Measurements from ENCODE around the gene EFCAB11. TPM values are rescaled to one million over a fixed set of nuclear protein-coding genes. Genes with fewer than 3 reads are reported as not detected.

EFCAB11 gene
- total and polyA plus RNA-seq, 8 donors, result 1.3 to 5.8 (median 2.6) TPM

- no peak for ATAC-seq
Observed at GRCh38 chr14:89992273-89992672, 37.7 kb upstream of the EFCAB11 start.

GRCh38 chr14:89990623-89991275 is 36.2 kb upstream of the EFCAB11 start:
- DNase-seq (no peak), ATAC-seq (no peak), FAIRE-seq (no peak)
- Histone ChIP-seq H3K4me1 (no peaks in the 10 kb centered on the region), H3K9me3 (no peaks in the 10 kb centered on the region), H3K36me3 (peaks cover 0 to 15% (median under 1%) of the 10 kb centered on the region in 3 donors), H3K27ac (no peak overlapping the region), H3K27me3 (no peaks in the 10 kb centered on the region), H3K4me3 (no peak overlapping the region)
- no peak for TF ChIP-seq CTCF (IDR thresholded peaks at IDR 0.05)
- WGBS, 2 donors, result 45 to 55% methylated on average over 2 of the region's 2 CpGs
- intact Hi-C loops (cut with DNase I), result no loop called here

More at GRCh38 chr14:89992273-89992672, 37.7 kb upstream of the EFCAB11 start:
- TF ChIP-seq CTCF (IDR thresholded peaks at IDR 0.05), result no peak
- Histone ChIP-seq H3K4me1 (no peaks in the 10 kb centered on the region), H3K36me3 (peaks cover 0 to 7% (median 3%) of the 10 kb centered on the region in 3 donors), H3K27me3 (no peaks in the 10 kb centered on the region), H3K27ac (no peak overlapping the region), H3K9me3 (no peaks in the 10 kb centered on the region), H3K4me3 (no peak overlapping the region)
- WGBS, 2 donors, result 88 to 90% methylated on average over 3 of the region's 3 CpGs
- DNase-seq, result no peak
- intact Hi-C loops (cut with DNase I), result no loop called here
- FAIRE-seq, result no peak

- FAIRE-seq (no peak), ATAC-seq (no peak), DNase-seq (no peak)
- 95 to 97% methylated on average over 5 of the region's 5 CpGs for WGBS, 2 donors
- no peaks in the 10 kb centered on the region for H3K9me3 ChIP-seq
- peaks cover 0 to 19% (median 0%) of the 10 kb centered on the region in 3 donors for H3K36me3 ChIP-seq
- intact Hi-C loops (cut with DNase I), result no loop called here
- H3K27me3 ChIP-seq, result no peaks in the 10 kb centered on the region
- no peaks in the 10 kb centered on the region for H3K4me1 ChIP-seq
- no peak overlapping the region for H3K4me3 ChIP-seq
- no peak for TF ChIP-seq CTCF (IDR thresholded peaks at IDR 0.05)
- H3K27ac ChIP-seq, result no peak overlapping the region
Observed at GRCh38 chr14:89990218-89990617, 35.7 kb upstream of the EFCAB11 start.

- H3K36me3 ChIP-seq, result peaks cover 0 to 22% (median 0%) of the 10 kb centered on the region in 3 donors
- no peaks in the 10 kb centered on the region for H3K9me3 ChIP-seq
- H3K4me3 ChIP-seq, result no peak overlapping the region
- FAIRE-seq, result no peak
- no peak for DNase-seq
- intact Hi-C loops (cut with DNase I), result no loop called here
- no peak for TF ChIP-seq CTCF (IDR thresholded peaks at IDR 0.05)
- no peak for ATAC-seq
- no peaks in the 10 kb centered on the region for H3K27me3 ChIP-seq
- WGBS, 2 donors, result 92 to 94% methylated on average over 5 of the region's 5 CpGs
- no peaks in the 10 kb centered on the region for H3K4me1 ChIP-seq
- no peak overlapping the region for H3K27ac ChIP-seq
Observed at GRCh38 chr14:89988787-89989186, 34.3 kb upstream of the EFCAB11 start.

- TF ChIP-seq CTCF (IDR thresholded peaks at IDR 0.05), result no peak
- ATAC-seq (no peak), FAIRE-seq (no peak), DNase-seq (no peak)
- no peaks in the 10 kb centered on the region for H3K27me3 ChIP-seq
- no peaks in the 10 kb centered on the region for H3K9me3 ChIP-seq
- H3K4me1 ChIP-seq, result no peaks in the 10 kb centered on the region
- intact Hi-C loops (cut with DNase I), result no loop called here
- no peak overlapping the region for H3K27ac ChIP-seq
- H3K36me3 ChIP-seq, result peaks cover 0 to 22% (median 0%) of the 10 kb centered on the region in 3 donors
- H3K4me3 ChIP-seq, result no peak overlapping the region
Observed at GRCh38 chr14:89987161-89987475, 32.6 kb upstream of the EFCAB11 start.

Data from pancreas (tissue), 10 donors.